OCI-LY7 (cell line): ENCODE measurements around the gene RRP1B. TPM values are rescaled to one million over a fixed set of nuclear protein-coding genes. Genes with fewer than 3 reads are reported as not detected.

ENCODE experiments used
- BruUV-seq: library from RNA; stranded (reverse); fragments of 400-500 nt; replicated peaks from 2 replicates; lab custom pipeline; 2021; lab: Mats Ljungman, UMichigan
- CTCF ChIA-PET: fragments of 300-600 bp; sonication (Branson Sonifier 250); formaldehyde crosslinking; loops from one replicate; lab custom pipeline; 2022; ENCODE audit warnings: antibody characterized with exemption; ENCODE audit not compliant: unreplicated experiment; lab: Charles Lee
- POLR2A ChIA-PET: fragments of 300-600 bp; sonication (Branson Sonifier 250); formaldehyde crosslinking; loops from one replicate; lab custom pipeline; 2022; ENCODE audit warnings: antibody characterized with exemption; lab: Charles Lee
- DNase-seq: peaks from one replicate; pipeline ENCODE4 v3.0.0-alpha.2; 2015; ENCODE audit warnings: low spot score
- H2AFZ ChIP-seq: fragments of 200-600 bp; sonication (generic), shearing (Covaris generic); 2 replicates; pipeline ENCODE4 v1.6.1; 2014; ENCODE audit warnings: mild to moderate bottlenecking, antibody characterized with exemption, low read length, moderate library complexity
- H3K27ac ChIP-seq: fragments of 200-600 bp; sonication (generic); 2 replicates; pipeline ENCODE4 v1.5.1; 2014; ENCODE audit warnings: mixed run types, low read depth, mild to moderate bottlenecking, moderate library complexity, low read length, inconsistent platforms; ENCODE audit not compliant: poor library complexity, severe bottlenecking
- H3K36me3 ChIP-seq: fragments of 200-600 bp; sonication (generic); 2 replicates; pipeline ENCODE4 v1.6.1; 2014; ENCODE audit warnings: mild to moderate bottlenecking, antibody characterized with exemption, low read length, moderate library complexity, mixed read lengths; ENCODE audit not compliant: insufficient read depth
- H3K4me1 ChIP-seq: fragments of 200-600 bp; sonication (generic); 2 replicates; pipeline ENCODE4 v1.5.1; 2014; ENCODE audit warnings: mild to moderate bottlenecking, low read length; ENCODE audit not compliant: insufficient read depth, poor library complexity, severe bottlenecking
- H3K4me2 ChIP-seq: fragments of 200-600 bp; sonication (generic); 2 replicates; pipeline ENCODE4 v1.6.1; 2014; ENCODE audit warnings: mild to moderate bottlenecking, low read length
- H3K4me3 ChIP-seq: fragments of 200-600 bp; sonication (generic); 2 replicates; pipeline ENCODE4 v1.5.1; 2014; ENCODE audit warnings: mild to moderate bottlenecking, low read depth, low read length; ENCODE audit not compliant: poor library complexity, severe bottlenecking
- H3K79me2 ChIP-seq: fragments of 200-600 bp; sonication (generic); 2 replicates; pipeline ENCODE4 v1.6.1; 2016; ENCODE audit warnings: low read depth, mild to moderate bottlenecking, low read length, moderate library complexity, mixed read lengths; ENCODE audit not compliant: insufficient read depth
- H3K9me2 ChIP-seq: fragments of 200-600 bp; sonication (generic); 2 replicates; pipeline ENCODE4 v1.6.1; 2016; ENCODE audit warnings: mild to moderate bottlenecking, low read length, mixed read lengths; ENCODE audit not compliant: insufficient read depth
- H3K9me3 ChIP-seq: fragments of 200-600 bp; sonication (generic); 2 replicates; pipeline ENCODE4 v1.6.1; 2014; ENCODE audit warnings: mild to moderate bottlenecking, mixed run types, low read length, mixed read lengths
- H4K20me1 ChIP-seq: fragments of 200-600 bp; sonication (generic); 2 replicates; pipeline ENCODE4 v1.6.1; 2014; ENCODE audit warnings: mild to moderate bottlenecking, antibody characterized with exemption, low read length, moderate library complexity, mixed read lengths; ENCODE audit not compliant: insufficient read depth
- CTCF ChIP-seq: fragments of 200-600 bp; sonication (generic); conservative IDR thresholded peaks from 2 replicates; pipeline ENCODE4 v1.5.1; 2014; ENCODE audit warnings: mild to moderate bottlenecking, antibody characterized with exemption, low read length, moderate library complexity, mixed read lengths
- EZH2phosphoT487 ChIP-seq: fragments of 200-600 bp; sonication (generic); IDR thresholded peaks from 2 replicates; pipeline ENCODE4 v1.6.1; 2018; ENCODE audit warnings: low read depth, borderline replicate concordance, mild to moderate bottlenecking, mixed run types, antibody characterized with exemption, low read length, moderate library complexity, mixed read lengths
- intact Hi-C: fragments of 100-400 bp; cut with micrococcal nuclease; formaldehyde crosslinking; loops from one replicate; pipeline ENCODE4 v1.10.0; 2022; ENCODE audit not compliant: unreplicated experiment
- total RNA-seq, 2 experiments: library from RNA; depleted of rRNA in 1 of 2; stranded (reverse); fragments of >200 nt in 1 of 2; shearing (Covaris generic) in 1 of 2; gene quantifications; 2 replicates each; pipeline ENCODE4 v1.2.3, GENCODE V29; 2014 to 2022

RRP1B gene
- total RNA-seq, 2 experiments from 2014 or later = 58.6 to 74.5 TPM

- H3K27ac ChIP-seq = no peak overlapping the region
- no TSS peak for BruUV-seq
- H3K79me2 ChIP-seq = no peaks in the 10 kb centered on the region
- H3K36me3 ChIP-seq = 0 out of 2 replicates have a peak, but pooled peaks cover 3% of the 10 kb centered on the region
- intact Hi-C loops = no loop called here
- no peaks in the 10 kb centered on the region for H3K9me2 ChIP-seq
- CTCF ChIA-PET = no interaction called here
- no peaks in the 10 kb centered on the region for H3K4me1 ChIP-seq
- H3K4me3 ChIP-seq = no peak overlapping the region
- H2AFZ ChIP-seq = no peak overlapping the region
- H4K20me1 ChIP-seq = no peaks in the 10 kb centered on the region
- POLR2A ChIA-PET = no interaction called here
- H3K4me2 ChIP-seq = no peak overlapping the region
- H3K9me3 ChIP-seq = no peaks in the 10 kb centered on the region
- no peak for TF ChIP-seq EZH2phosphoT487
- no peak for TF ChIP-seq CTCF
- DNase-seq = no peak
Measured at GRCh38 chr21:43736224-43736883, 77.0 kb downstream of the RRP1B start.

GRCh38 chr21:43737158-43737950 lies 78.0 kb downstream of the RRP1B start:
- ChIA-PET CTCF (interaction anchor here (0.5 kb wide), 1 partner anchor 27 kb away, joined by 4 read pairs; no protein-coding TSS in a partner anchor), POLR2A (no interaction called here)
- Histone ChIP-seq H3K9me2 (no peaks in the 10 kb centered on the region), H3K27ac (no peak overlapping the region), H2AFZ (no peak overlapping the region), H3K4me3 (no peak overlapping the region), H3K9me3 (no peaks in the 10 kb centered on the region), H3K4me2 (no peak overlapping the region), H3K4me1 (no peaks in the 10 kb centered on the region), H3K79me2 (no peaks in the 10 kb centered on the region), H4K20me1 (no peaks in the 10 kb centered on the region), H3K36me3 (0 out of 2 replicates have a peak, but pooled peaks cover 3% of the 10 kb centered on the region)
- intact Hi-C loops = no loop called here
- no TSS peak for BruUV-seq
- TF ChIP-seq EZH2phosphoT487 (no peak), CTCF (no peak)
- DNase-seq = no peak
